OCI-LY3 (cell line): ENCODE data around the gene SMAD6.
A peak's percentile ranks its signal among the peaks of the same experiment; 100 is the strongest.

Source experiments
- H2AFZ ChIP-seq: fragments of 200-600, 300-600 bp; shearing (Covaris generic); 2 replicates; pipeline ENCODE4 v1.6.0; 2014; ENCODE audit warnings: antibody characterized with exemption, low read depth, low read length
- H3K27ac ChIP-seq: fragments of 200-600, 300-600 bp; sonication (generic); 2 replicates; pipeline ENCODE4 v1.5.1; 2014; ENCODE audit warnings: mild to moderate bottlenecking, low read length, moderate library complexity, mixed read lengths
- H3K27me3 ChIP-seq: fragments of 200-600, 300-600 bp; sonication (generic); 2 replicates; pipeline ENCODE4 v1.6.1; 2014; ENCODE audit warnings: low read depth, low read length, mixed read lengths
- H3K36me3 ChIP-seq: fragments of 200-600, 300-600 bp; sonication (generic); replicated peaks from 2 replicates; pipeline ENCODE3; 2014; ENCODE audit warnings: low read depth, low read length, mixed read lengths
- H3K4me1 ChIP-seq: fragments of 300-600, 200-600 bp; sonication (generic); 2 replicates; pipeline ENCODE4 v1.6.1; 2014; ENCODE audit warnings: low read length, mixed read lengths
- H3K4me2 ChIP-seq: fragments of 200-600, 300-600 bp; sonication (generic); 2 replicates; pipeline ENCODE4 v1.6.1; 2014; ENCODE audit warnings: low read length, mixed read lengths
- H3K4me3 ChIP-seq: fragments of 300-600, 200-600 bp; sonication (generic); 2 replicates; pipeline ENCODE4 v1.5.1; 2014; ENCODE audit warnings: antibody characterized with exemption, mild to moderate bottlenecking, low read length, moderate library complexity
- H3K79me2 ChIP-seq: fragments of 300-600, 200-600 bp; shearing (Covaris generic); 2 replicates; pipeline ENCODE4 v1.6.1; 2014; ENCODE audit warnings: mild to moderate bottlenecking, low read length, mixed read lengths
- H3K9ac ChIP-seq: fragments of 300-600, 200-600 bp; shearing (Covaris generic); 2 replicates; pipeline ENCODE4 v1.6.0; 2014; ENCODE audit warnings: mild to moderate bottlenecking, low read length, moderate library complexity
- H3K9me3 ChIP-seq: fragments of 200-600, 300-600 bp; shearing (Covaris generic); 2 replicates; pipeline ENCODE4 v1.6.1; 2014; ENCODE audit warnings: low read length, mixed read lengths; ENCODE audit not compliant: insufficient read depth
- H4K20me1 ChIP-seq: fragments of 200-600, 300-600 bp; sonication (generic); 2 replicates; pipeline ENCODE4 v1.6.1; 2016; ENCODE audit warnings: low read length, mixed read lengths; ENCODE audit not compliant: insufficient read depth
- CTCF ChIP-seq: fragments of 200-600, 300-600 bp; sonication (generic); IDR thresholded peaks from 2 replicates; pipeline ENCODE4 v1.5.1; 2014; ENCODE audit warnings: antibody characterized with exemption, low read length, low read depth
- EZH2phosphoT487 ChIP-seq: fragments of 200-600 bp; shearing (Covaris generic); IDR thresholded peaks from 2 replicates; pipeline ENCODE4 v1.6.1; 2018; ENCODE audit warnings: antibody characterized with exemption, mixed run types, low read depth

The SMAD6 gene

DNA sequence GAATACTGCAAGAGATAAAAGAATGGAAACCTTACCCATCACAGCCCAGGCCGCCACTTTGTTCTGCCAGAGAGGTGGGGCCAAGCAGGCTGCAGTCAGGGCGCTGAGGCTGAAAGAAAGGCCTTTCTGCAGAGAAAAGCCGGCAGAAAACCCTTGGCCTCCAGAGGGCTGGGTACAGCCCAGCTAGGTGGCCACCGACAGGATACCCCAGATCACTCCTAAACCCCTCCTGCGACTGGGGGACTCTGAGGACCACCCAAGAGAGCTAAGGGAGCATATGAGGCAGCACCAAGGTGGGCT lies 69.3 kb downstream of the SMAD6 start:
- TF ChIP-seq CTCF (no peak), EZH2phosphoT487 (no peak)
- Histone ChIP-seq H3K27ac (no peak overlapping the region), H3K27me3 (peaks cover 8% of the 10 kb centered on the region), H3K9ac (no peak overlapping the region), H3K36me3 (no peaks in the 10 kb centered on the region), H2AFZ (no peak overlapping the region), H3K4me1 (peaks cover 16% of the 10 kb centered on the region), H3K9me3 (no peaks in the 10 kb centered on the region), H3K4me3 (no peak overlapping the region), H3K4me2 (no peak overlapping the region), H3K79me2 (no peaks in the 10 kb centered on the region), H4K20me1 (no peaks in the 10 kb centered on the region)

DNA sequence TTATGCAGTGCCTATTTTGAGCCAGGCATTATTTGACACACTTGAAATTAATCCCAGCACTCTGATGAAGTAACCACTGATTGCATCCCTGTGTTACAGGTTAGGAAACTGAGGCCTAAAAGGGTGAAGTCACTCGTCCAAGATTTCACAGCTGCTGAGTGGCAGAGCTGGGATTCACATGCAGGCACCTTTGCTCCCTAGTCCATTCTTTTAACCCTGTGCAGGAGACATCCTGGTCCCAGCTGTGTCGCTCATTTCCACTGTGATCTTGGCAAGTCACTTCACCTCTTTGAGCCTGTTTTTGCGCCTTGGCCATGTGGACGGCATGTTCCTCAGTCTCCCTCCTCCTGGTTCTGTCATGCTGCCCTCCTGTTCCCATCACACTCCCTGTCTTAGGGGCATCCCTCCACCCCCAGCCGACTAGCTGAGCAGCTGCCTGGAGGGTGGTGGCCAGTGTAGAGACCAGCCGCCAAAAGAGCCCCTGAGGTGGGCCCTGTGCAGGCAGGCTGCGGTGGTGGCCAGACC lies 70.6 kb downstream of the SMAD6 start:
- Histone ChIP-seq H3K4me3 (no peak overlapping the region), H3K27ac (no peak overlapping the region), H3K9ac (no peak overlapping the region), H2AFZ (no peak overlapping the region), H3K36me3 (no peaks in the 10 kb centered on the region), H3K27me3 (no peaks in the 10 kb centered on the region), H3K4me1 (peaks cover 10% of the 10 kb centered on the region; the same call in 1 of the 2 replicates), H3K4me2 (no peak overlapping the region), H3K9me3 (no peaks in the 10 kb centered on the region), H3K79me2 (no peaks in the 10 kb centered on the region), H4K20me1 (no peaks in the 10 kb centered on the region)
- TF ChIP-seq EZH2phosphoT487 (no peak), CTCF (no peak)

DNA sequence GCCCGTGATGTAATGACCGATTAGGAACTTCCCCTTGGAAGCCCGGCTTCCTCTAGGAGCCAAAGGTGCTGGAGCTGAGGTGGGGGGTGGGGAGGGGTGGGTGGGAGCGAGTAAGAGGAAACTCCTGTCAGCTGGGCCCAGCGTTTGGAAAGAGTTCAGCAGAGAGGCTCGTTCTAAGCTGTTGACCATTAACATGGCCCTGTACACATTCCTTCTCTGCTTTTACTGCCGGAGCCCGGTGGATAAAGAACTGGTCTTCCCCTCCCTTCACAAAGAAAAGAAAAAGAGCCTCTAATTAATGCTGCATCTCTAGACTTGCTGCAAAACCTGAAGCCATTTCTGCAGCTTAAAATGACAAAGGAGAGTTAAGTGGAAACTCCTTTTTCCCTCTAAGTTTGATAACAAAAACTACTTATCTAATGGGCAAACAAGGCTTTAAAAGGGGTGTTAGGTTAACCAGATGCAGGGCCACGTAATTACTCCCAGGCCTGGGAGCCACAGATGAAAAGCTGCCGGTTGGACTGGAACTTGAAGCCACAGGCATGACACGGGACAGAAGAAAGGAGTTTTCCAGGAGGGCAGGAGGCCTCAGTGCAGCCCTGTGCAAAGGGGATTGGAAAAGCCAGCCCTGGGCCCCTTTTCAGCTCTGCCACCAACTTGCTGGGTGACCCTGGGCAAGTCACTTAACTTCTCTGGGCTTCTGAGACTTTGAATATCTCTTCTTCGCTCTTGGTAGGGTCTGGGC lies 71.3 kb downstream of the SMAD6 start:
- Histone ChIP-seq H3K4me2 (no peak overlapping the region), H3K36me3 (no peaks in the 10 kb centered on the region), H3K79me2 (no peaks in the 10 kb centered on the region), H3K27ac (no peak overlapping the region), H2AFZ (no peak overlapping the region), H3K4me3 (no peak overlapping the region), H3K9me3 (no peaks in the 10 kb centered on the region), H4K20me1 (no peaks in the 10 kb centered on the region), H3K4me1 (peaks cover 10% of the 10 kb centered on the region; the same call in 1 of the 2 replicates), H3K27me3 (no peaks in the 10 kb centered on the region), H3K9ac (no peak overlapping the region)
- TF ChIP-seq EZH2phosphoT487 (no peak), CTCF (no peak)

DNA sequence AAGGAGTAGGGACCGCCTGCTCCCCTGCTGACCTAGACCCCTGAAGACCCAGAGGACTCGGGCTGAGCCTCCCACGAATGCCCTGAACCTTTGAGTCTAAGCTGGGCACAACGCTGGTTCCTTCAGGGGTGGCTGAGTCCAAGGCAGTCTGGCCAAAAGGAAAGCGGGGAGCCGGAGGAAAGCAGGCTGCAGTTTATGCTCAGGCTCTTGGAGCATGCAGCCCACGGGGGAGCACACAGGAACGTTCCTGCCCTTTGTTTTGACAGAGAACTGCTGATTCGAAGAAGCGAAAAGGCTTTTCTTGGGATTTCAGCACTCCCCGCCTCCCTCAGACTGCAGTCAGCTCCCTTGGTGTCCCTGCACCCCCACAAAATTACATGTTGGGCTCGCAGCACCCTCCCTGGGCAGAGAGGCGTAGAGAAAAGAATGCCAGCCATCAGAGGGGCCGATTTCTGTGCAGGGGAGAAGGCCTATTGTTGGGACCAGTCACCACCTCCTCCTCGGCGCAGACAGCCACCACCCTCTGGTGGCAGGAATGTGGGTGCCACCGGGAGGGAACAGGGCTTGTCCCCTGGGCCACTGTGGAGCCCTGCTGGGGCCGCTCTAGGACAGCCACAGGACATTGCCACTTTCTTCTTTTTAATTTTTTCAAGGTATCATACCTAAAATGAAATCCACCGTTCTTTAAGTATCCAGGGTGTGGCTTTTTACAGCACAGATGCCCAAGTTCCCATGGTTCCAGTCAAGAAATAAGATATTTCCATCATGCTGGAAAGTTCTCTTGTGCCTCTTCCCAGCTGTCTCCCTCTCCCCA lies 72.2 kb downstream of the SMAD6 start:
- Histone ChIP-seq H3K79me2 (no peaks in the 10 kb centered on the region), H3K4me3 (no peak overlapping the region), H3K27me3 (no peaks in the 10 kb centered on the region), H2AFZ (no peak overlapping the region), H3K36me3 (no peaks in the 10 kb centered on the region), H3K4me2 (no peak overlapping the region), H3K9ac (no peak overlapping the region), H4K20me1 (no peaks in the 10 kb centered on the region), H3K9me3 (no peaks in the 10 kb centered on the region), H3K4me1 (peaks cover 10% of the 10 kb centered on the region; the same call in 1 of the 2 replicates), H3K27ac (no peak overlapping the region)
- TF ChIP-seq CTCF (peak; percentile 97), EZH2phosphoT487 (no peak)
